RPMI8226 (cell line): Measurements from ENCODE around the gene MT1M.
A peak's percentile ranks its signal among the peaks of the same experiment; 100 is the strongest.
"Not testable (repeated sequence)": the region's sequence is repeated elsewhere in the genome, so short reads cannot be mapped to it uniquely, and the experiment has no call there.

ENCODE experiments used
- DNase-seq: peaks from one replicate; pipeline ENCODE4 v3.0.0-alpha.2; 2015

Gene MT1M

GRCh38 chr16:56652600-56652999 lies 20.1 kb downstream of the MT1M start:
- no peak for DNase-seq

- no peak for DNase-seq
These were observed 20.8 kb downstream of the MT1M start for GRCh38 chr16:56653218-56653617.

- peak; percentile 75 for DNase-seq
These were observed 25.3 kb downstream of the MT1M start, which contains the start of gene MT1F for GRCh38 chr16:56657555-56658326. TSS of gene MT1F (plus strand) at chr16:56657959. CDS start at chr16:56658059, 100 bp downstream.

- peak; percentile 68 for DNase-seq
These were observed 25.9 kb downstream of the MT1M start for GRCh38 chr16:56658327-56658875.

GRCh38 chr16:56662357-56663354 lies 30.2 kb downstream of the MT1M start:
- DNase-seq, result no peak

- DNase-seq, result no peak
These were observed 32.0 kb downstream of the MT1M start for GRCh38 chr16:56664506-56664905.

GRCh38 chr16:56665286-56666261 lies 33.1 kb downstream of the MT1M start:
- not testable (repeated sequence) for DNase-seq

GRCh38 chr16:56667581-56668571 lies 35.4 kb downstream of the MT1M start, which contains the start of gene MT1G:
TSS of gene MT1G (minus strand) at chr16:56668065. CDS start at chr16:56667993, 72 bp downstream.
- peak; percentile 91 for DNase-seq

- peak; percentile 41 for DNase-seq
These were observed 36.8 kb downstream of the MT1M start, which contains the start of gene MT1H for GRCh38 chr16:56669005-56669839. TSS of gene MT1H (plus strand) at chr16:56669814. CDS start at chr16:56669885, 71 bp downstream.

GRCh38 chr16:56669840-56670619 lies 37.6 kb downstream of the MT1M start:
- no peak for DNase-seq

GRCh38 chr16:56670620-56670934 lies 38.1 kb downstream of the MT1M start:
- no peak for DNase-seq

GRCh38 chr16:56671691-56672090 lies 39.2 kb downstream of the MT1M start:
- not testable (repeated sequence) for DNase-seq

GRCh38 chr16:56672171-56672570 lies 39.7 kb downstream of the MT1M start:
- not testable (repeated sequence) for DNase-seq

- no peak for DNase-seq
These were observed 40.5 kb downstream of the MT1M start for GRCh38 chr16:56672761-56673536.

GRCh38 chr16:56673921-56674320 lies 41.5 kb downstream of the MT1M start:
- DNase-seq, result peak; percentile 75

GRCh38 chr16:56674570-56674969 lies 42.1 kb downstream of the MT1M start:
- DNase-seq, result not testable (repeated sequence)

- no peak for DNase-seq
These were observed 43.3 kb downstream of the MT1M start for GRCh38 chr16:56675685-56676210.

GRCh38 chr16:56677474-56677873 lies 45.0 kb downstream of the MT1M start:
- DNase-seq, result no peak
